Vagina (tissue), 2 donors: Measurements from ENCODE around the gene ADGRA1.

ENCODE experiments used
- CTCF ChIP-seq, 3 experiments: fragments of 450-650 bp in 2 of 3; fragments of 200-600 bp in 1 of 3; sonication (generic) in 1 of 3; IDR thresholded peaks; one replicate each; pipeline ENCODE4 v1.5.1; 2017 to 2019; ENCODE audit warnings: antibody characterized with exemption in 3 of 3, mild to moderate bottlenecking in 2 of 3, moderate library complexity in 2 of 3
- POLR2A ChIP-seq, 2 donors: fragments of 450-650 bp; IDR thresholded peaks; one replicate each; pipeline ENCODE4 v1.6.1; 2017; ENCODE audit warnings: antibody characterized with exemption in 2 of 2, mild to moderate bottlenecking in 2 of 2, moderate library complexity in 2 of 2
- POLR2AphosphoS5 ChIP-seq, 2 donors: sonication (generic); formaldehyde crosslinking; IDR thresholded peaks; one replicate each; pipeline ENCODE4 v1.9.0; 2017; ENCODE audit warnings: antibody characterized with exemption in 2 of 2, mild to moderate bottlenecking in 2 of 2, low read depth in 1 of 2; ENCODE audit not compliant: insufficient read depth in 1 of 2

GRCh38 chr10:133087679-133088178, at the start of gene ADGRA1:
- no peak for TF ChIP-seq CTCF (IDR thresholded peaks at IDR 0.05)
- no peak for TF ChIP-seq POLR2AphosphoS5 (IDR thresholded peaks at IDR 0.05; ENCODE audit: insufficient read depth in 1 of 2, low read depth in 1 of 2)
- no peak for TF ChIP-seq POLR2A (IDR thresholded peaks at IDR 0.05)
